Stomach smooth muscle (tissue), 2 donors: ENCODE data around the gene KIF26B.

ENCODE experiments used
- H3K27ac ChIP-seq: one replicate; pipeline ENCODE4 v1.7.0; 2013; ENCODE audit warnings: mild to moderate bottlenecking, low read length, inconsistent platforms
- H3K27me3 ChIP-seq, 2 donors: one replicate each; pipeline ENCODE4 v1.7.0; 2013; ENCODE audit warnings: low read length in 2 of 2; ENCODE audit not compliant: insufficient read depth in 2 of 2, control insufficient read depth in 1 of 2
- H3K36me3 ChIP-seq, 2 donors: one replicate each; pipeline ENCODE4 v1.7.0; 2013; ENCODE audit warnings: low read length in 2 of 2; ENCODE audit not compliant: control insufficient read depth in 2 of 2, insufficient read depth in 2 of 2
- H3K4me1 ChIP-seq: one replicate; pipeline ENCODE4 v1.7.0; 2013; ENCODE audit warnings: low read length; ENCODE audit not compliant: control insufficient read depth, insufficient read depth
- H3K4me3 ChIP-seq, 2 donors: one replicate each; pipeline ENCODE4 v1.7.0; 2013; ENCODE audit warnings: low read length in 2 of 2
- H3K9ac ChIP-seq, 2 donors: one replicate each; pipeline ENCODE4 v1.7.0; 2013; ENCODE audit warnings: low read length in 2 of 2, mild to moderate bottlenecking in 1 of 2
- H3K9me3 ChIP-seq, 2 donors: one replicate each; pipeline ENCODE4 v1.7.0; 2013; ENCODE audit warnings: low read length in 2 of 2; ENCODE audit not compliant: control insufficient read depth in 2 of 2
- donor health status: healthy.
- donor health status: Pancreatic carcinoma.

The KIF26B gene

DNA sequence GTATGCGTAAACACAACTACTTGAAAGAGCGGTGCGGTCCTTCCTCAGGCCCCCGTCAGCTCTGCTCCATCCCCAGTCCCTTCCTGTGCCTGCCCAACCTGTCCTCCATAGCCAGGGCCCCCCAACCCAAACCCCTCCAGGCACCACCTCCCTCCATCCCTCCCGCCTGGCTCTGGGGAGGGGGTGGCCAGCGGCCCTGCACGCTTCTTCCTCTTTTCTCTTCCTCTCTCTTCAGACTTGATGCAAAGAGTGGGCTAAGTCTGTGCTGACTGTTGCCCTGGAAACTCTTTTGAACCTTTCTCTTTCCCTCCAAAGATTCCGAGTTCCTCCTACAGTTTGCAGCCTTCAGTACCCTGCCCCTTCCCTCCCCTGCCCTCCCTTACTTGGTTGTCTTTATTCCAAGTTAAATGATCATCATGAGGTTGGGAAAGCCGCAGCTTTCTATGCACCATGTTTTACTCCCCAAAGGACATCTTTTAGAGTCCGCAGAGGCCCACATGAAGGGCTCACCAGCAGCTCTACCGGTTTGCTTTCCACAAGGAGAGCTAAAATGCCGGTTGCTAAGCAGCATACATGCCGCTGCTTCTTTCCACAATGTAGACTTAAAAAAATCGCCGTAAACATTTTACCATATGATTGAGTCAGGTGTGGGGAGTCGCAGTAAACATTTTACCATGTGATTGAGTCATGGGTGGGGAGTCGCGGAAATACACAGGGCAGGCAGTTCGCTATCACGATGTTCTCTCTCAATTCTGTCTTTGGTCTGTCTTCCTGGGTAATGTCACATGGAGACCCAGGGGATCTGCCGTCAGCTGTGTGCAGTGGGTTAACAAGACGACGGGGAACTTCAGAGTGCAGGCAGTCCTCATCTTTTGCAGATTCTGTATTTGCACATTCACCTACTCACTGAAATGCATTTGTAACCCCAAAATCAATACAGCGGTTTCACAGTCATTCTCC is 525.3 kb downstream of the KIF26B start:
- no peak overlapping the region for H3K9ac ChIP-seq
- no peak overlapping the region for H3K27ac ChIP-seq
- H3K4me3 ChIP-seq: no peak overlapping the region
- no peaks in the 10 kb centered on the region for H3K27me3 ChIP-seq
- H3K36me3 ChIP-seq: no peaks in the 10 kb centered on the region
- H3K9me3 ChIP-seq: no peaks in the 10 kb centered on the region
- peaks cover 13% of the 10 kb centered on the region for H3K4me1 ChIP-seq

DNA sequence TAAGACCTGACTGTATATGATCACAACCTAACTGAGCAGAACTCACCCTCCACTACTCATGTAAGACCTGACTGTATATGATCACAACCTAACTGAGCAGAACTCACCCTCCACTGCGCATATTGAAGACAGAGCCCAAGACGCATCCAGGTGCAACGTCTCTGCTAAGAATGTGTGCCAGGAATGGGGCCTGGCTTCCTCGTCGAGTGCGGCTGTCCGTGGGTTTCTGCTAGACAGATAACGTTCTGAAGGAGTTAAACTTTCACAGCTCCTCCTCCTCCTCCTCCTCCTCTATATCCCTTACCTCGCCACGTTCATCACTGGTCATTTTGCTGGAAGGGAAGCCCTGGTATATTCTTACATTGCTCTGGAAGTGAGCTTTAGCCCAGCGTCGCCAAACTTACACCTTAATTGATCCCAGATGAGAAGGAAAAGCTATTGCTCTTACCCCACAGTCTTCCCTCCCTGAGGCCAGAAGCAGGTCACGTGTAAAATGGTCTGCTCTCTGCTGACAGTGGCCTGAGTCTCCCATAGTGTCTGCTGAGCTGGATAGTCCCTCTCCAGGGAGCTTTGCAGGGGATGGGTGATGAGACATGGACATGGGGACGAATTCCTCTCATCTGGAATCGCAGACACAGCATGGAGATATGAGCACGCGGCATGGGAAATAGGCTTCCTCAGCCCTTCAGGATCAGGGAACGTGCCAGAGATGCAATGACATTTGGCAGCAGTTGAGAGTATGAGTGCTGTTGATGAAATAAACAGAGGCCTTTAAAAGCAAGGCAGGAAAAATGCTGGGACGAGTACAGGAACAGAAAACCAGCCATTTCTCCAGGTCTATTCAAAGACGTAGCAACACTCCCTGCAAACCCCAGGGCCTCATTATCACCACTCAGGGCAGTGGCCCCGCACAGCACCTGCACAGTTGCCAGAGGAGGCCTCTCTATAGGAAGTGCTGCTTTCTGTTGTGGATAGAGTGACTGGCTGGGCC is 528.1 kb downstream of the KIF26B start:
- Histone ChIP-seq H3K4me1 (peaks cover 13% of the 10 kb centered on the region), H3K27ac (no peak overlapping the region), H3K36me3 (no peaks in the 10 kb centered on the region), H3K27me3 (no peaks in the 10 kb centered on the region), H3K9me3 (no peaks in the 10 kb centered on the region), H3K9ac (no peak overlapping the region), H3K4me3 (no peak overlapping the region)

DNA sequence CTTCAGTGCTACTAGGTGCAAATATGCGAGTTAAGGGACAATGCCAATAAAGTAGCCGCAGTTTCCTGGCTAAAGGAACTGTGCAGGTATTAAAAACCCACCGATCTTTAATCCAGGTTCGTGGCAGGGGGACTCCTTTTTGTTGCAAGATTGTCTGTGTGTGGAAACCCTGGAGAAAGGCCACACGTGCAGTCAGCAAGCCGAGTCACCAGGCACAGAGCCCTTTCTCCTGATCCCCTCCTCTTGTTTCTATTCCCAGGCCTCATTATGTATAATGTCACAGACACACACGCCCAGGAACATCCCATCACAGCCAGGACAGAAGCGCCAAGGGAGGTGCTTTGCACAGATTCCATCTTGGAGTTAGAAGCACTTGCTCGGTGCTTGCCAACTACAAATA is 528.9 kb downstream of the KIF26B start:
- Histone ChIP-seq H3K27ac (no peak overlapping the region), H3K27me3 (no peaks in the 10 kb centered on the region), H3K4me1 (peaks cover 13% of the 10 kb centered on the region), H3K9ac (no peak overlapping the region), H3K36me3 (no peaks in the 10 kb centered on the region), H3K9me3 (no peaks in the 10 kb centered on the region), H3K4me3 (no peak overlapping the region)

DNA sequence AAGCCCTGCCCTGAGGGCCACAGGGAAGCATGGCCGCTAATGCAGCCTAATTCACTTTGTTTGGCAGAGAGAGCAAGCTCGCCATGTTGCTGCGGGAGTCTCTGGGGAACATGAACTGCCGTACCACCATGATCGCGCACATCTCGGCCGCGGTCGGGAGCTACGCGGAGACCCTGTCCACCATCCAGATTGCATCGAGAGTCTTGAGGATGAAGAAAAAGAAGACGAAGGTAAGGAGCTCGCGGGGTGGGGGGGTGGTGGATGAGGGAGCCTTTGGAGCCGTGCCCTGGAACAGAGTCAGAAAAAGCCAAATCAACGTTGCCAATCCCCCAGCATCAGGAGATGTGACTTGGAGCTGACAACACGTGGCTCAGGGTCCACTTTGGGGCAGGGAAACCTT is 529.4 kb downstream of the KIF26B start:
- H3K4me3 ChIP-seq: no peak overlapping the region
- H3K27ac ChIP-seq: no peak overlapping the region
- peaks cover 13% of the 10 kb centered on the region for H3K4me1 ChIP-seq
- H3K27me3 ChIP-seq: no peaks in the 10 kb centered on the region
- H3K9me3 ChIP-seq: no peaks in the 10 kb centered on the region
- H3K9ac ChIP-seq: no peak overlapping the region
- H3K36me3 ChIP-seq: no peaks in the 10 kb centered on the region

DNA sequence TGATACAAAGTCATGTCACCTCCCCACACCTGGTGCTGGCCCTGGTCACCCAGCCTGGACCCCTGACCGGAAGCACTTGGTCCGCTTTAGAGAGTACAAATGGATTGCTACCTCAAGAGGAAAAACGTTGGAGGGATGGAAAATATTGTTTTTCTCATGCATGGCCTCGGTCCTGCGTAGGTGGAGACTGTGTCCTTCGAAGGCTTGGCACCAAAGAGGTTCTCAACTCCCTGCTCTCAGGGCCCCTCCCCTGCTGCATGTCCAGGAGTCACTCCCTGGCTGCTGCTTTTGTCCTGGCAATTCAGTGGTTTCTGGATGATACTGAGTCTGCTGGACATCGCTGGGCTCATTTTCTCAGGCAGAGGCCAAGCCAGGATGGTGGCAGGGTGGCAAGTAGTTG is 529.8 kb downstream of the KIF26B start:
- H3K27ac ChIP-seq: no peak overlapping the region
- H3K4me1 ChIP-seq: peaks cover 13% of the 10 kb centered on the region
- H3K9ac ChIP-seq: no peak overlapping the region
- no peaks in the 10 kb centered on the region for H3K27me3 ChIP-seq
- no peaks in the 10 kb centered on the region for H3K36me3 ChIP-seq
- no peak overlapping the region for H3K4me3 ChIP-seq
- no peaks in the 10 kb centered on the region for H3K9me3 ChIP-seq

DNA sequence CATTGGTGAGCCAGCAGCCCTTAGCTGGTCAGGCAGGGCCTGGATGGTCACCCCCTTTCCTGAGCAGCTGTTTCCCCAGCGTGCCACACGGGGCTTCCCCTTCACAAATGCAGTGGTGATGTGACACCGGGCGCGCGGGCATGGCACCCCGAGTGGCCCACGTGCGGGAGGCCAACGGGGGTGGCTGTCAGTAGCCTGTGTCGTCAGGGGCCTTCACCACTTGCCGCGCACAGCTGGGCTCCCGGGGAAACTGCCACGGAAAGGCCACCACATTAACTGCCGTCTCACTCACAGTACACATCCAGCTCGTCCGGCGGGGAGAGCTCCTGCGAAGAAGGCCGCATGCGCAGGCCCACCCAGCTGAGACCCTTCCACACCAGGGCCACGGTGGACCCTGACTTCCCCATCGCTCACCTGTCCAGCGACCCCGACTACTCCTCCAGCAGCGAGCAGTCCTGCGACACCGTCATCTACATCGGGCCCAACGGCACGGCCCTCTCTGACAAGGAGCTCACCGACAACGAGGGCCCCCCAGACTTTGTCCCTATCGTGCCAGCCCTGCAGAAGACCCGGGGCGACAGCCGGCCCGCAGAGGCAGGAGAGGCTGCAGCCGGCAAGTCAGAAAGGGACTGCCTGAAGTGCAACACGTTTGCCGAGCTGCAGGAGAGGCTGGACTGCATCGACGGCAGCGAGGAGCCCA is 530.5 kb downstream of the KIF26B start:
- Histone ChIP-seq H3K36me3 (no peaks in the 10 kb centered on the region), H3K4me3 (no peak overlapping the region), H3K27me3 (no peaks in the 10 kb centered on the region), H3K4me1 (peaks cover 13% of the 10 kb centered on the region), H3K9me3 (no peaks in the 10 kb centered on the region), H3K27ac (no peak overlapping the region), H3K9ac (no peak overlapping the region)

DNA sequence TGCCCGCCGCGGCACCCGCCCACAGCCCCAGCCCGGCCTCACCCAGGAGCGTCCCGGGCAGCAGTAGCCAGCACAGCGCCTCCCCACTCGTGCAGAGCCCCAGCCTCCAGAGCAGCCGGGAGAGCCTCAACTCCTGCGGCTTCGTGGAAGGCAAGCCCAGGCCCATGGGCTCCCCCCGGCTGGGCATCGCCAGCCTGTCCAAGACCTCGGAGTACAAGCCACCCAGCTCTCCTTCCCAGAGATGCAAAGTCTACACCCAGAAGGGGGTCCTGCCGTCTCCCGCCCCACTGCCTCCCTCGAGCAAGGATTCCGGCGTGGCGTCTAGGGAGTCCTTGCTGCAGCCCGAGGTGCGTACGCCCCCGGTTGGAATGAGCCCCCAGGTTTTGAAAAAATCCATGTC is 531.2 kb downstream of the KIF26B start:
- Histone ChIP-seq H3K27me3 (no peaks in the 10 kb centered on the region), H3K9ac (no peak overlapping the region), H3K9me3 (no peaks in the 10 kb centered on the region), H3K27ac (no peak overlapping the region), H3K4me3 (no peak overlapping the region), H3K4me1 (peaks cover 13% of the 10 kb centered on the region), H3K36me3 (no peaks in the 10 kb centered on the region)

DNA sequence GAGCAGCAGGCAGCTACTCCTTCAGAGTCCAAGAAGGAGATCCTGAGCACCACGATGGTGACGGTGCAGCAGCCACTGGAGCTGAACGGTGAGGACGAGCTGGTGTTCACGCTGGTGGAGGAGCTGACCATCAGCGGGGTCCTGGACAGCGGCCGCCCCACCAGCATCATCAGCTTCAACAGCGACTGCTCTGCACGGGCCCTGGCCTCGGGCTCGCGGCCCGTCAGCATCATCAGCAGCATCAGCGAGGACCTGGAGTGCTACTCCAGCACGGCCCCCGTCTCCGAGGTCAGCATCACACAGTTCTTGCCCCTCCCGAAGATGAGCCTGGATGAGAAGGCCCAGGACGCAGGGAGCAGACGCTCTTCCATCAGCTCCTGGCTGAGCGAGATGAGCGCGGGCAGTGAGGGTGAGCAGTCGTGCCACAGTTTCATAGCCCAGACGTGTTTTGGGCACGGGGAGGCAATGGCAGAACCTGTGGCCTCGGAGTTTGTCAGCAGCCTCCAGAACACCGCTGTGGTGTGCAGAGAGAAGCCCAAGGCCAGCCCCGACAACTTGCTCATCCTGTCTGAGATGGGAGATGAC is 531.8 kb downstream of the KIF26B start:
- H3K27ac ChIP-seq: no peak overlapping the region
- no peak overlapping the region for H3K4me3 ChIP-seq
- H3K27me3 ChIP-seq: no peaks in the 10 kb centered on the region
- no peaks in the 10 kb centered on the region for H3K36me3 ChIP-seq
- peaks cover 13% of the 10 kb centered on the region for H3K4me1 ChIP-seq
- no peaks in the 10 kb centered on the region for H3K9me3 ChIP-seq
- H3K9ac ChIP-seq: no peak overlapping the region

DNA sequence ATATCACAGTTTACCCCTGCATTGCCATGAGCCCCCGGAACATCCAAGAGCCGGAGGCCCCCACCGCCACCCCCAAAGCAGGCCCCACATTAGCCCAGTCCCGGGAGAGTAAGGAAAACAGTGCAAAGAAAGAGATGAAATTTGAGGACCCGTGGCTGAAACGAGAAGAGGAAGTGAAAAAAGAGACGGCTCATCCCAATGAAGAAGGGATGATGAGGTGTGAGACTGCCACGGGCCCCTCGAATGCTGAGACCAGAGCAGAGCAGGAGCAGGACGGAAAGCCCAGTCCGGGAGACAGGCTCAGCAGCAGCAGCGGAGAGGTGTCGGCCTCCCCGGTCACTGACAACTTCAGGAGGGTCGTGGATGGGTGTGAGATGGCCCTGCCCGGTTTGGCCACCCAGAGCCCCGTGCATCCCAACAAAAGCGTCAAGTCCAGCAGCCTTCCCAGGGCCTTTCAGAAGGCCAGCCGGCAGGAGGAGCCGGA is 532.4 kb downstream of the KIF26B start:
- Histone ChIP-seq H3K27me3 (no peaks in the 10 kb centered on the region), H3K4me1 (peaks cover 13% of the 10 kb centered on the region), H3K9me3 (no peaks in the 10 kb centered on the region), H3K4me3 (peak overlapping the region in 1 of 2 donors; percentile 54), H3K9ac (no peak overlapping the region), H3K27ac (no peak overlapping the region), H3K36me3 (no peaks in the 10 kb centered on the region)
